ENCODE data around the gene VAC14.

The VAC14 gene

GRCh38 chr16:70708366-70709246 lies 92.4 kb downstream of the VAC14 start:
- DNase-seq (ENCODE audit: low read depth in 2 of 2), result no peak

GRCh38 chr16:70706948-70707465 lies 94.0 kb downstream of the VAC14 start:
- DNase-seq (ENCODE audit: low read depth in 2 of 2), result no peak

DNA sequence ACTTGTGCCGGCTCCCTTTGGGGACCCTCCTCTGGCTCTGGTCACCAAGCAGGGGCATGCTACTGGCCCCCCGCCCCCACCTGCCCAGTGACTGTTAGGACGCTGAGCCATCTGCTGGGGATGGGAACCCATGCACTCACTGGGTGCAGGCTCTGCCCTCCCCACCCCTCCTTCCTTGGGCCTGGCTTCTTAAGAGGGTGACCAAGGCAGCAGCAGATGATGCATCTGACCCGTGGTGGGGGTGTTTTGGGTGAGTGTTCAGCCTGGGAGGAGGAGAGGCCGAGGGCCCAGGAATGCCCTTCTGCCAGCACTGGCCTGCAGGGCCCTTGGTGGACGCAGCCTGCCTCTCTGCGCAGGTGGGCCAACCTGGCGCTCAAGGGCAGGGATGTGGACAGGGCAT lies 95.9 kb downstream of the VAC14 start:
- DNase-seq (ENCODE audit: low read depth in 2 of 2), result no peak

DNA sequence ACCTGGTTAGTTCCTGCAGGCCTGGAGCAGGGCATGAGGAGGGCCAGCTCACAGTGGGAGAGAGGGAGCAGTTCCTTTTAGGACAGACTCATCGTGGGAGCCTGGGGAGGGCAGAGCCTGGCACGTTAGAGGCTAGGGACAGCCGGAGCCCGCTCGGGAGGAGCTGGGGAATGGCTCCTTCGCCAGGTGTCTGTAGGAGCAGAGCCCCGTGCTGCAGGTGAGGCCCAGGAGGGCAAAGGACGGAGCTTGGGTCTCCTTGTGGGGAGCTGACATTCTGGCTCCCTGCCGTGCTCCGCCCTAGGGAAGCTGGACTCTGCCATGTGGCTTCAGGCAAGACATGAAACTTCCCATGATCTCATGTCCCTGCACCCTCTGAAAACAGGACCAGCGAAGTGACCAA lies 96.4 kb downstream of the VAC14 start:
- no peak for DNase-seq (ENCODE audit: low read depth in 2 of 2)

DNA sequence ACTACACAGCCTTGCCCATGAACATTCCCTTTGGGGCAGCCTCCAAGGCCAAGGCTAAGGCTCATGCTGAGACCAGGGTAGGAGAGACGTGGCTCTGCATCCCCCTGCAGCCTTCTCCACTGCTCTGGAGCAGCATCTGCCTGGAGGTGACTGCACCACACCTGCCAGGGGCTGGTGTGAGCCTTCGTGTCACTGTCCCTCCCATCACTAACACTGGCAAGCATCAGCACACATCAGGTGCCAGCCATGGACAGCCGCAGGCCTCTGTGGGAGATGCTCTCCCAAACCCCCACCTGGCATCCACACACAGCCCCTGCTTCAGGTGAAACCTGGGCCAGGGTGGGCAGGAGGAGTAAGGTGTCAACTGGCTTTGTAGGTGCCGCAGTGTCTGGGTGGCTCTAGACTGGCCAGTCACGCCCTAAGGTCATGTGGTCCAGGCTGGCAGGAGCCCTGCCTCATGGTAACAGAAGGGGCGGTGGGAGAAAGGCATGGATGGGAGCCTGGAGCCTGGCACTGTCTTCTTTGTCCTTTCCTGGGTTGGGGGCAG lies 97.0 kb downstream of the VAC14 start:
- DNase-seq (ENCODE audit: low read depth in 2 of 2), result no peak

- no peak for DNase-seq (ENCODE audit: low read depth in 2 of 2)
Measured at GRCh38 chr16:70703041-70703834, 97.7 kb downstream of the VAC14 start.

DNA sequence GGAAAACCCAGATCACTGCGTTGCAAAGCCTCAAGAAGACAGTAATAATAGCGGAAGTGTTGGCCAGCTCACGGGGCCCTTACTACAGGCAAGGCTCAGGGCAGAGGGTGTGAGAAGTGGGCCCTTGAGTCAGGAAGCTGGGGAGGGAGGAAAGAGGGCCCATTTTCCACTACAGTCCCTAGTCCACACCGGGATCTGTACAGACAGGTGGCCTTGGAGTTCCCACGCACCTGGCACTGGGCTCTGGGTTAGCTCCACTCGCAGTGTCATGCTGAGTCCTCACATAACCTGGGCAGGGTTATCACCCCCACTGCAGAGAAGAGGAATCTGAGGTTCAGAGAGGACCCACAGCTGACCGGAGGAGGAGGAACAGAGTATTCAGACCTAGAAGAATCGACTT lies 98.3 kb downstream of the VAC14 start:
- no peak for DNase-seq (ENCODE audit: low read depth in 2 of 2)

DNA sequence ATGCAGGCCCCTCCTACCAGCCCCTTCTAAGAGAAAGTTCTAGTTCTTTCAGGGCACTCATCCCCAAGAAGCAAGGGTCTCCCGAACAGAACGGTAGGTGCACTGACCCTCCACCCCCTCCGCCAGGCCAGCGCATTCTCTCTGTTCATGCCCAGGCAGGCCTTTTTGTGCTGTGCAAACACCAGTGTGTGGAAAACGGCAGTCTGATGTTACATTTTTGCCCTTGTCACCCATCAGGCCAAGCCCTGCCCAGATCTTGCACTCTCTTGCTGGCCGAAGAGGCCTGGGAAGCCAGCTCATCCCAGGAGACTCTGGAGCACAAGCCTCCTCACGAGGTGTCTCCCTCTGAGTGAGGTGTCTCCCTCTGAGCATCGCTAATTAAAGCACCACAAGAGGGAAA lies 99.0 kb downstream of the VAC14 start:
- no peak for DNase-seq (ENCODE audit: low read depth in 2 of 2)

- no peak for DNase-seq (ENCODE audit: low read depth in 2 of 2)
Measured at GRCh38 chr16:70701596-70701995, 99.4 kb downstream of the VAC14 start.

DNA sequence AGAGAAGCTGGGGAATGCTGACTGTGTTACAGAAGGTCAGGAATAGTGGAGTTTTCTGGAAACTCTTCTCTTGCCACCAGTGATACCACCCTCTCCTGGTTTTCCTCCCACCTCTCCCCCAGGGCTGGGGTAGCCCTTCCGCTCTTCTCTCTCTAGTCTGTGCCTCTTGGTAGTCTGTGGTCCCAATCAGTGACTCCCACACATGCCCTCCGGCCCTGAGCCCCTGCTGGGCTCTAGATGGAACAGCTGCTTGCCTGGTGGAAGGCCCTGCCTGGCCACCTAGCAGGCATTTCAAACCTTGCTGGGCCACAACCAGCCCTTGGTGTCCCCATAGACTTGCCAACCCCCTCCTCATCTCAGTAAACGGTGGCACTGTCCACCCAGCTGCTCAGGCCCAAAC lies 99.9 kb downstream of the VAC14 start:
- DNase-seq (ENCODE audit: low read depth in 2 of 2), result no peak

GRCh38 chr16:70700101-70701020 lies 100.6 kb downstream of the VAC14 start:
- no peak for DNase-seq (ENCODE audit: low read depth in 2 of 2)

DNA sequence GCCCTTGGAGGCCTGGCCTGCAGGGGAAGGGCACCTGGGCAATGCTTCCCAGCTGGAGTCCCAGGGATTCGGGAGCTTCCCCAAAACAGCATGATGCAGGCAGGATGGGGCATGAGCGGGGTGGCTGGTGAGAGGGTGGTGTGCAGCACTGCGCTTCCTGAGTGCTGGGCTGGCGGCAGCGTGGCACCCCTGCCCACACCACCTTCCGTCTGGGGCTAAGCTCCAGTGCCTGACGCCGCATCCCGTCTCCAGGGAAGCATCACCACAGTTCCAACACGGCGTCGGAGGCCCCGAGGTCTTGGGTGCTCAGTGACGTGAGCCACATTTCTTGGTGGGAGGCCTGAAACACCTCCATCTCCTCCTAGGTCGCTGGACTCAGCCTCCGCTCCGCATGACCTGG lies 101.3 kb downstream of the VAC14 start:
- no peak for DNase-seq (ENCODE audit: low read depth in 2 of 2)

DNA sequence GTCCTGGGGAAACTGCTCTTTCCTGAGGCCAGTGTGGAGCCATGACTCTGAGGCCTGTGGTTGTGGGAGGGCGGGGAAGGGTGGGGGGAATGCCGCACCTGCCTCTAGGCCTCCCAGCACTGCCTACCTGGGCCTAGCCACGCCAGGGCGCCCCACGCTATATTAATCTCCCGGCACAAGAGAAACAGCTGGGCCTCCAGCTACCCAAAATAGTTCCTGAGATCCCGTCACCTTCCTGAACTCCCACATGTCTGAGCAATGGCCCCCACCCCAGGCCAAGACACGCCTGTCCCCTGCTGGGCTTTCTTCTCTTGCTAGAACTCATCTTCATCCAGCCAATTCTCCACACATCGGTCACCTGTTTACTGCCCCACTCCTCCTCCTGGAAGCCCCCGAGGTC lies 102.1 kb downstream of the VAC14 start:
- DNase-seq (ENCODE audit: low read depth in 2 of 2), result no peak

GRCh38 chr16:70697594-70698170 lies 103.3 kb downstream of the VAC14 start:
- no peak for DNase-seq (ENCODE audit: low read depth in 2 of 2)

GRCh38 chr16:70696952-70697593 lies 103.9 kb downstream of the VAC14 start:
- DNase-seq (ENCODE audit: low read depth in 2 of 2), result no peak

GRCh38 chr16:70696355-70696754 lies 104.6 kb downstream of the VAC14 start:
- DNase-seq (ENCODE audit: low read depth in 2 of 2), result no peak

- no peak for DNase-seq (ENCODE audit: low read depth in 2 of 2)
Measured at GRCh38 chr16:70695331-70696070, 105.5 kb downstream of the VAC14 start.

GRCh38 chr16:70694868-70695218 lies 106.1 kb downstream of the VAC14 start:
- no peak for DNase-seq (ENCODE audit: low read depth in 2 of 2)

DNA sequence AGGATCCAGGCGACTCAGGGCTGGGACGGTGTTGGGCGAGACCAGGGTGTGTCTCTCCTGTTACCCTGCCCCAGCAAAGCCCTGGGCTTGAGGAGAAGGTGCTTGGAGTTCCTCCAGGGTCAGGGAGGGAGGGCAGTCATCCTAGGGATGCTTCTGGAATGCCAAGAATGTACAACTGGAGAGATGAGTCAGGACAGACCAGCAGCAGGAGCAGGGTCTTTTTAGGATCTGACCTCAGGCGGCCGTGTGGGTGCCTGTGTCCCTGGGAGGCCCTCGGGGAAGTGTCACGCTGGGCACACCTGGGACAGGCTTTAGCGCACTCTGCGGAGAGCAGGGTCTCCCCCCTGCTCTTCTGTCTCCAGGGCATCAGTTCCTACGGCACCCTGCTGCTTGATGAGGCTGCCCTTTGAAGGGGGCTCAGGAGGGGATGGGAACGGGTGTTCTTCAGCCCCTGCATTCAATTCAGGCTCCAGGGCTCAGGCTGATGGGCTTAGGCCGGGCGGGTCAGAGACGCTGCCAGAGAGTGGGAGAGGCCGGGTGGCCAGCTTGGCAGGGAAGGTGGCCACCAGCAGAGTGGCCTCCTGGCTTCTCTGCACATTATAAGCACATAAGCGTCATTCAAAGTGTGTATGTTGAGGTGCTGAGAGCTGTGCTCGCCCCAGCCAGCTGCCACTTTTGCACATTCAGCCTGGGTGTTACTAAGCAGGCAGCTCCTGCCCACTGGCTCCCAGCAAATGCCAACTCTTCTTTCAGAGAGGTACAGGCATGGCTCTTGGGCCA lies 106.7 kb downstream of the VAC14 start:
- DNase-seq (ENCODE audit: low read depth in 2 of 2), result no peak

Measured in stimulated activated CD4-positive, alpha-beta T cell treated with anti-CD3 and anti-CD28 coated beads, Interleukin-15, amount 100 ng/mL, for 48 hours (primary cell).